WTC11 (cell line): ENCODE measurements around the gene ALLC. TPM values are rescaled to one million over a fixed set of nuclear protein-coding genes. Genes with fewer than 3 reads are reported as not detected.

Experiments used
- ATAC-seq: fragments of 200-7000 bp; cut with Tn5 transposase; 2 replicates; pipeline ENCODE4 v1.10.0; 2021; ENCODE audit warnings: mild to moderate bottlenecking, moderate library complexity
- CTCF ChIA-PET: fragments of 300-600 bp; sonication (Branson Sonifier 250); formaldehyde crosslinking; loops from one replicate; lab custom pipeline; 2021; ENCODE audit warnings: antibody characterized with exemption; lab: Charles Lee
- POLR2A ChIA-PET: fragments of 350-600 bp; sonication (Branson Sonifier 250); formaldehyde crosslinking; loops from one replicate; lab custom pipeline; 2021; ENCODE audit warnings: antibody characterized with exemption; lab: Charles Lee
- DNase-seq: peaks from one replicate; pipeline ENCODE4 v3.0.0; 2021; ENCODE audit warnings: low spot score
- H3K27ac Mint-ChIP-seq: 2 replicates; pipeline ENCODE4 v1.8.0; 2021; ENCODE audit warnings: mixed read lengths
- H3K27me3 Mint-ChIP-seq: 2 replicates; pipeline ENCODE4 v1.8.0; 2021; ENCODE audit warnings: low read depth, mild to moderate bottlenecking, moderate library complexity, mixed read lengths
- H3K36me3 Mint-ChIP-seq: 2 replicates; pipeline ENCODE4 v1.8.0; 2021; ENCODE audit warnings: mixed read lengths
- H3K4me1 Mint-ChIP-seq: 2 replicates; pipeline ENCODE4 v1.8.0; 2022; ENCODE audit warnings: mixed read lengths
- H3K4me3 Mint-ChIP-seq: 2 replicates; pipeline ENCODE4 v1.8.0; 2021; ENCODE audit warnings: mild to moderate bottlenecking, moderate library complexity, mixed read lengths
- H3K9me3 Mint-ChIP-seq: 2 replicates; pipeline ENCODE4 v1.8.0; 2021; ENCODE audit warnings: mixed read lengths
- E2F1 ChIP-seq: sonication (generic); formaldehyde crosslinking; IDR thresholded peaks from 2 replicates; pipeline ENCODE4 v1.8.0; 2022; ENCODE audit warnings: mild to moderate bottlenecking, missing genetic modification reagents
- ELF4 ChIP-seq: sonication (generic); formaldehyde crosslinking; IDR thresholded peaks from 2 replicates; pipeline ENCODE4 v1.8.1; 2022; ENCODE audit warnings: low read depth, mild to moderate bottlenecking, moderate library complexity, missing genetic modification reagents
- EMX1 ChIP-seq: fragments of 250-450 bp; sonication (Bioruptor Pico); IDR thresholded peaks from 2 replicates; pipeline ENCODE4 v1.8.0; 2021; ENCODE audit warnings: mild to moderate bottlenecking
- ERG ChIP-seq: fragments of 250-450 bp; sonication (Bioruptor Pico); IDR thresholded peaks from 2 replicates; pipeline ENCODE4 v1.8.0; 2021; ENCODE audit warnings: mild to moderate bottlenecking
- FOXP1 ChIP-seq: sonication (generic); formaldehyde crosslinking; IDR thresholded peaks from 2 replicates; pipeline ENCODE4 v1.8.0; 2022; ENCODE audit warnings: missing genetic modification reagents, mild to moderate bottlenecking, moderate library complexity, borderline replicate concordance
- GRHL2 ChIP-seq: fragments of 250-450 bp; sonication (Bioruptor Pico); IDR thresholded peaks from 2 replicates; pipeline ENCODE4 v1.8.0; 2022; ENCODE audit warnings: mild to moderate bottlenecking, moderate library complexity; ENCODE audit not compliant: insufficient replicate concordance, severe bottlenecking
- GTF2I ChIP-seq: fragments of 250-450 bp; sonication (Bioruptor Pico); conservative IDR thresholded peaks from 2 replicates; pipeline ENCODE4 v1.4.0; 2021; ENCODE audit warnings: mild to moderate bottlenecking
- IRF1 ChIP-seq: sonication (generic); formaldehyde crosslinking; IDR thresholded peaks from 2 replicates; pipeline ENCODE4 v1.8.0; 2023; ENCODE audit warnings: missing genetic modification reagents
- OVOL2 ChIP-seq: fragments of 250-450 bp; sonication (Bioruptor Pico); IDR thresholded peaks from 2 replicates; pipeline ENCODE4 v1.9.0; 2021; ENCODE audit warnings: mild to moderate bottlenecking, borderline replicate concordance
- PRRX2 ChIP-seq: fragments of 250-450 bp; sonication (Bioruptor Pico); IDR thresholded peaks from 2 replicates; pipeline ENCODE4 v1.8.0; 2021; ENCODE audit warnings: mild to moderate bottlenecking
- RELA ChIP-seq: sonication (generic); formaldehyde crosslinking; IDR thresholded peaks from 2 replicates; pipeline ENCODE4 v1.8.1; 2022; ENCODE audit warnings: missing genetic modification reagents, mild to moderate bottlenecking, borderline replicate concordance
- TCF7 ChIP-seq: sonication (generic); formaldehyde crosslinking; IDR thresholded peaks from 2 replicates; pipeline ENCODE4 v1.8.0; 2022; ENCODE audit warnings: mild to moderate bottlenecking, low read depth, missing genetic modification reagents, moderate library complexity
- ZBTB21 ChIP-seq: sonication (generic); formaldehyde crosslinking; IDR thresholded peaks from 2 replicates; pipeline ENCODE4 v1.8.1; 2023; ENCODE audit warnings: mild to moderate bottlenecking, missing genetic modification reagents, borderline replicate concordance
- ZNF121 ChIP-seq: sonication (generic); formaldehyde crosslinking; IDR thresholded peaks from 2 replicates; pipeline ENCODE4 v1.8.0; 2023; ENCODE audit warnings: missing genetic modification reagents
- ZNF317 ChIP-seq: sonication (generic); formaldehyde crosslinking; IDR thresholded peaks from 2 replicates; pipeline ENCODE4 v1.8.1; 2023; ENCODE audit warnings: low read depth, mild to moderate bottlenecking, moderate library complexity, missing genetic modification reagents, borderline replicate concordance
- ZNF416 ChIP-seq: fragments of 250-450 bp; sonication (Bioruptor Pico); IDR thresholded peaks from 2 replicates; pipeline ENCODE4 v1.9.0; 2021; ENCODE audit warnings: mild to moderate bottlenecking, inconsistent platforms
- total RNA-seq: library from RNA; stranded (reverse); gene quantifications from 3 replicates; pipeline ENCODE4 v1.2.3, GENCODE V29; 2021
- TF ChIP-seq, protein P1 (sequence below): sonication (generic); formaldehyde crosslinking; IDR thresholded peaks from 2 replicates; pipeline ENCODE4 v1.8.1; 2023; ENCODE audit warnings: mild to moderate bottlenecking, missing genetic modification reagents
- TF ChIP-seq, protein P2 (sequence below): sonication (generic); formaldehyde crosslinking; conservative IDR thresholded peaks from 2 replicates; pipeline ENCODE4 v1.8.1; 2022; ENCODE audit warnings: mild to moderate bottlenecking, missing genetic modification reagents
- TF ChIP-seq, protein P3 (sequence below): sonication (generic); formaldehyde crosslinking; IDR thresholded peaks from 2 replicates; pipeline ENCODE4 v1.8.1; 2023; ENCODE audit warnings: mild to moderate bottlenecking, missing genetic modification reagents, borderline replicate concordance
- TF ChIP-seq, protein P4 (sequence below): sonication (generic); formaldehyde crosslinking; IDR thresholded peaks from 2 replicates; pipeline ENCODE4 v1.8.0; 2022; ENCODE audit warnings: mild to moderate bottlenecking, missing genetic modification reagents

ALLC gene
- total RNA-seq, 1 experiment from 2014 or later: not detected

GRCh38 chr2:3631161-3631850, 26.7 kb upstream of the ALLC start:
- ATAC-seq (no peak), DNase-seq (no peak)
- Mint-ChIP-seq H3K4me1 (peaks cover 12% of the 10 kb centered on the region; the same call in 1 of the 2 replicates), H3K9me3 (peaks cover 5% of the 10 kb centered on the region; the same call in 1 of the 2 replicates), H3K36me3 (no peaks in the 10 kb centered on the region), H3K27me3 (no peaks in the 10 kb centered on the region), H3K4me3 (no peak overlapping the region), H3K27ac (no peak overlapping the region)
- ChIA-PET POLR2A (no interaction called here), CTCF (no interaction called here)
- TF ChIP-seq EMX1 (CRISPR knock-in tag): no peak
- TF ChIP-seq ERG (CRISPR knock-in tag): no peak
- TF ChIP-seq ZBTB21 (CRISPR knock-in tag): no peak
- no peak for TF ChIP-seq FOXP1 (CRISPR knock-in tag)
- TF ChIP-seq RELA (CRISPR knock-in tag): no peak
- TF ChIP-seq E2F1 (CRISPR knock-in tag): no peak
- no peak for TF ChIP-seq ELF4 (CRISPR knock-in tag)
- TF ChIP-seq, protein P1, sequence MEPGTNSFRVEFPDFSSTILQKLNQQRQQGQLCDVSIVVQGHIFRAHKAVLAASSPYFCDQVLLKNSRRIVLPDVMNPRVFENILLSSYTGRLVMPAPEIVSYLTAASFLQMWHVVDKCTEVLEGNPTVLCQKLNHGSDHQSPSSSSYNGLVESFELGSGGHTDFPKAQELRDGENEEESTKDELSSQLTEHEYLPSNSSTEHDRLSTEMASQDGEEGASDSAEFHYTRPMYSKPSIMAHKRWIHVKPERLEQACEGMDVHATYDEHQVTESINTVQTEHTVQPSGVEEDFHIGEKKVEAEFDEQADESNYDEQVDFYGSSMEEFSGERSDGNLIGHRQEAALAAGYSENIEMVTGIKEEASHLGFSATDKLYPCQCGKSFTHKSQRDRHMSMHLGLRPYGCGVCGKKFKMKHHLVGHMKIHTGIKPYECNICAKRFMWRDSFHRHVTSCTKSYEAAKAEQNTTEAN: no peak
- TF ChIP-seq TCF7 (CRISPR knock-in tag): no peak
- TF ChIP-seq, protein P2, sequence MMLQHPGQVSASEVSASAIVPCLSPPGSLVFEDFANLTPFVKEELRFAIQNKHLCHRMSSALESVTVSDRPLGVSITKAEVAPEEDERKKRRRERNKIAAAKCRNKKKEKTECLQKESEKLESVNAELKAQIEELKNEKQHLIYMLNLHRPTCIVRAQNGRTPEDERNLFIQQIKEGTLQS: no peak
- no peak for TF ChIP-seq GTF2I
- no peak for TF ChIP-seq PRRX2
- no peak for TF ChIP-seq OVOL2 (CRISPR knock-in tag)
- no peak for TF ChIP-seq GRHL2 (CRISPR knock-in tag)
- TF ChIP-seq ZNF121 (CRISPR knock-in tag): no peak
- TF ChIP-seq, protein P3, sequence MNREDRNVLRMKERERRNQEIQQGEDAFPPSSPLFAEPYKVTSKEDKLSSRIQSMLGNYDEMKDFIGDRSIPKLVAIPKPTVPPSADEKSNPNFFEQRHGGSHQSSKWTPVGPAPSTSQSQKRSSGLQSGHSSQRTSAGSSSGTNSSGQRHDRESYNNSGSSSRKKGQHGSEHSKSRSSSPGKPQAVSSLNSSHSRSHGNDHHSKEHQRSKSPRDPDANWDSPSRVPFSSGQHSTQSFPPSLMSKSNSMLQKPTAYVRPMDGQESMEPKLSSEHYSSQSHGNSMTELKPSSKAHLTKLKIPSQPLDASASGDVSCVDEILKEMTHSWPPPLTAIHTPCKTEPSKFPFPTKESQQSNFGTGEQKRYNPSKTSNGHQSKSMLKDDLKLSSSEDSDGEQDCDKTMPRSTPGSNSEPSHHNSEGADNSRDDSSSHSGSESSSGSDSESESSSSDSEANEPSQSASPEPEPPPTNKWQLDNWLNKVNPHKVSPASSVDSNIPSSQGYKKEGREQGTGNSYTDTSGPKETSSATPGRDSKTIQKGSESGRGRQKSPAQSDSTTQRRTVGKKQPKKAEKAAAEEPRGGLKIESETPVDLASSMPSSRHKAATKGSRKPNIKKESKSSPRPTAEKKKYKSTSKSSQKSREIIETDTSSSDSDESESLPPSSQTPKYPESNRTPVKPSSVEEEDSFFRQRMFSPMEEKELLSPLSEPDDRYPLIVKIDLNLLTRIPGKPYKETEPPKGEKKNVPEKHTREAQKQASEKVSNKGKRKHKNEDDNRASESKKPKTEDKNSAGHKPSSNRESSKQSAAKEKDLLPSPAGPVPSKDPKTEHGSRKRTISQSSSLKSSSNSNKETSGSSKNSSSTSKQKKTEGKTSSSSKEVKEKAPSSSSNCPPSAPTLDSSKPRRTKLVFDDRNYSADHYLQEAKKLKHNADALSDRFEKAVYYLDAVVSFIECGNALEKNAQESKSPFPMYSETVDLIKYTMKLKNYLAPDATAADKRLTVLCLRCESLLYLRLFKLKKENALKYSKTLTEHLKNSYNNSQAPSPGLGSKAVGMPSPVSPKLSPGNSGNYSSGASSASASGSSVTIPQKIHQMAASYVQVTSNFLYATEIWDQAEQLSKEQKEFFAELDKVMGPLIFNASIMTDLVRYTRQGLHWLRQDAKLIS (CRISPR knock-in tag): no peak
- no peak for TF ChIP-seq ZNF416 (CRISPR knock-in tag)
- TF ChIP-seq IRF1: no peak
- TF ChIP-seq, protein P4, sequence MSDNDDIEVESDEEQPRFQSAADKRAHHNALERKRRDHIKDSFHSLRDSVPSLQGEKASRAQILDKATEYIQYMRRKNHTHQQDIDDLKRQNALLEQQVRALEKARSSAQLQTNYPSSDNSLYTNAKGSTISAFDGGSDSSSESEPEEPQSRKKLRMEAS (CRISPR knock-in tag): no peak
- no peak for TF ChIP-seq ZNF317 (CRISPR knock-in tag)
